Psoas muscle (tissue), 8 donors: ENCODE results near the gene HMSD. TPM values are rescaled to one million over a fixed set of nuclear protein-coding genes. Genes with fewer than 3 reads are reported as not detected.

Source experiments
- ATAC-seq, 4 donors: fragments of 200-7000 bp; cut with Tn5 transposase; one replicate each; pipeline ENCODE4 v1.9.1; 2020; ENCODE audit warnings: moderate library complexity in 3 of 4, mild to moderate bottlenecking in 2 of 4
- DNase-seq, 2 donors: peaks; one replicate each; pipeline ENCODE4 v3.0.0-alpha.2; 2020
- H3K27ac ChIP-seq: fragments of 200-600 bp; one replicate; pipeline ENCODE4 v1.8.0; 2022
- H3K27me3 ChIP-seq, 3 donors: fragments of 200-600 bp in 1 of 3; one replicate each; pipeline versions ENCODE4 v1.6.1 to v1.8.0; 2013 to 2022; ENCODE audit warnings: low read length in 2 of 3, mild to moderate bottlenecking in 2 of 3, moderate library complexity in 1 of 3; ENCODE audit not compliant: insufficient read depth in 3 of 3
- H3K36me3 ChIP-seq, 2 donors: fragments of 200-600 bp in 1 of 2; one replicate each; pipeline versions ENCODE4 v1.6.1 to v1.8.0; 2013 to 2022; ENCODE audit warnings: low read depth in 1 of 2, mild to moderate bottlenecking in 1 of 2, moderate library complexity in 1 of 2; ENCODE audit not compliant: insufficient read depth in 1 of 2
- H3K4me1 ChIP-seq: fragments of 200-600 bp; one replicate; pipeline ENCODE4 v1.8.0; 2022
- H3K4me3 ChIP-seq: fragments of 200-600 bp; one replicate; pipeline ENCODE4 v1.8.0; 2022; ENCODE audit warnings: mild to moderate bottlenecking
- H3K9me3 ChIP-seq: fragments of 200-600 bp; one replicate; pipeline ENCODE4 v1.8.0; 2022
- WGBS, 3 donors: extraction: QIAGEN DNeasy Blood & Tissue Kit; methylation state at CpG; one replicate each; pipeline versions ENCODE4 v1.1.6 to v1.1.7; 2013; 5-methylcytosine and 5-hydroxymethylcytosine counted together
- intact Hi-C, 2 donors: fragments of 100-400 bp; cut with DNase I; formaldehyde crosslinking; loops; one replicate each; pipeline versions ENCODE4 v1.11.0 to v1.14.2; 2022
- polyA plus RNA-seq, 3 donors: library from polyadenylated mRNA; stranded (reverse); fragments of 200-250 nt; gene quantifications; one replicate each; pipeline ENCODE4 v1.2.3, GENCODE V29; 2013
- total RNA-seq, 4 donors: library from RNA; stranded (reverse); fragmentation: NEBNext Ultra II Directional in 2 of 4; extraction: Animal tissue kit (Norgen Biotek cat#: 25700) in 2 of 4; gene quantifications; one replicate each; pipeline versions ENCODE4 v1.2.1 to v1.2.4, GENCODE V29; 2021 to 2023
- TF ChIP-seq, protein P1 (sequence below): fragments of 200-600 bp; IDR thresholded peaks from one replicate; pipeline ENCODE4 v1.8.0; 2022; ENCODE audit warnings: antibody characterized with exemption
- donor health status: healthy with polysubstance abuse.
- donor health status: DM: no; HTN: no; CAD: no; lungs with moderate emphysema.
- donor health status: Bipolar disorder and iron deficiency.
- donor health status: healthy.
- donor health status: DM: yes; HTN: yes; CAD: no.
- donor health status: DM: no; HTN: no; CAD: no.
- donor health status: DM: no; HTN: no; CAD: no.
- donor health status: DM: yes; HTN: yes; CAD: no.

The HMSD gene
- total and polyA plus RNA-seq, 7 donors: 0.03 TPM; not detected in 6

DNA sequence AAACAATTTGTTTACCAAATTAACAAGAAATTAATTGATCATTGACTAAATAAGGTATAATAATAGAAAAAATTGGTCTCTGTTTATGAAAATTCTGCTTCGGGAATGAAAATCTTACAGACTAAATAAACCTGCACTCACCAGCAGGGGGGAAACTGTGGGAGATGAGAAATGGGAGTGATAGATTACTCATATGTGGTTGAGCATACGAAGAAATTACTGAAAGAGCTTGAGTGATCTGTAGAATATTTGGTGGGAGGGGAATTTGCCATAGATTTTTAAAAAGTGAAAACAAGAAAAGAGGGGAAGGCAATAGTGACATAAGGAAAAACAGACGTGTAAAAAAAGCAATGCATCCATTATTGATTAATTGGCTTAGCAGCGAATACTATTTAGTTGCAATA lies 2.2 kb downstream of the HMSD start:
- 75 to 84% (median 79%) methylated on average over 4 of the region's 4 CpGs for WGBS, 3 donors
- H3K9me3 ChIP-seq: no peaks in the 10 kb centered on the region
- no peaks in the 10 kb centered on the region for H3K4me1 ChIP-seq
- intact Hi-C loops: no loop called here
- no peaks in the 10 kb centered on the region for H3K36me3 ChIP-seq
- no peak for DNase-seq
- ATAC-seq: no peak
- TF ChIP-seq, protein P1, sequence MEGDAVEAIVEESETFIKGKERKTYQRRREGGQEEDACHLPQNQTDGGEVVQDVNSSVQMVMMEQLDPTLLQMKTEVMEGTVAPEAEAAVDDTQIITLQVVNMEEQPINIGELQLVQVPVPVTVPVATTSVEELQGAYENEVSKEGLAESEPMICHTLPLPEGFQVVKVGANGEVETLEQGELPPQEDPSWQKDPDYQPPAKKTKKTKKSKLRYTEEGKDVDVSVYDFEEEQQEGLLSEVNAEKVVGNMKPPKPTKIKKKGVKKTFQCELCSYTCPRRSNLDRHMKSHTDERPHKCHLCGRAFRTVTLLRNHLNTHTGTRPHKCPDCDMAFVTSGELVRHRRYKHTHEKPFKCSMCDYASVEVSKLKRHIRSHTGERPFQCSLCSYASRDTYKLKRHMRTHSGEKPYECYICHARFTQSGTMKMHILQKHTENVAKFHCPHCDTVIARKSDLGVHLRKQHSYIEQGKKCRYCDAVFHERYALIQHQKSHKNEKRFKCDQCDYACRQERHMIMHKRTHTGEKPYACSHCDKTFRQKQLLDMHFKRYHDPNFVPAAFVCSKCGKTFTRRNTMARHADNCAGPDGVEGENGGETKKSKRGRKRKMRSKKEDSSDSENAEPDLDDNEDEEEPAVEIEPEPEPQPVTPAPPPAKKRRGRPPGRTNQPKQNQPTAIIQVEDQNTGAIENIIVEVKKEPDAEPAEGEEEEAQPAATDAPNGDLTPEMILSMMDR: no peak
- H3K4me3 ChIP-seq: no peak overlapping the region
- no peak overlapping the region for H3K27ac ChIP-seq
- peaks cover 3 to 9% (median 5%) of the 10 kb centered on the region in 3 donors for H3K27me3 ChIP-seq

DNA sequence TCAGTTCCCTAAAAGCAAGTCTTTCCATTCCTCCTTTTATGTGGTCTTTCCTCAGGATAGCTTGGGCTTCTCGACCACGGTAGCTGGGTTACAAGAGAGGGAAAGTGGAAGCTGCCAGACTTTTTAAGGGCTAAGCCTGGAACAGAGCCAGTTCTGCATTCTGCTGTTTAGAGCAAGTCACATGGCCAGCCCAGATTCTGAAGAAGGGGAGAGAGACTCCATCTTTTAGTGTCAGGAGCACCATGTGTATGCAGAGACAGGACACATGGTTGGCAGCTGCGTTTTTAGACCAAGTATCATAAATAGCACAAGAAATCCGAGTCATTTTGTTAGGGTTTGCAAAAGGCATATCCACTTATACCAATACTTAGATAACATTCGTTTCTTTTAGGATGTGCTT lies 4.7 kb downstream of the HMSD start:
- no peak overlapping the region for H3K27ac ChIP-seq
- no peaks in the 10 kb centered on the region for H3K36me3 ChIP-seq
- 38 to 45% (median 40%) methylated on average over 5 of the region's 5 CpGs for WGBS, 3 donors
- intact Hi-C loops: no loop called here
- ATAC-seq (no peak), DNase-seq (no peak)
- peaks cover 3 to 5% (median 5%) of the 10 kb centered on the region in 3 donors for H3K27me3 ChIP-seq
- H3K9me3 ChIP-seq: no peaks in the 10 kb centered on the region
- no peak overlapping the region for H3K4me3 ChIP-seq
- H3K4me1 ChIP-seq: no peaks in the 10 kb centered on the region
- TF ChIP-seq, protein P1: no peak

DNA sequence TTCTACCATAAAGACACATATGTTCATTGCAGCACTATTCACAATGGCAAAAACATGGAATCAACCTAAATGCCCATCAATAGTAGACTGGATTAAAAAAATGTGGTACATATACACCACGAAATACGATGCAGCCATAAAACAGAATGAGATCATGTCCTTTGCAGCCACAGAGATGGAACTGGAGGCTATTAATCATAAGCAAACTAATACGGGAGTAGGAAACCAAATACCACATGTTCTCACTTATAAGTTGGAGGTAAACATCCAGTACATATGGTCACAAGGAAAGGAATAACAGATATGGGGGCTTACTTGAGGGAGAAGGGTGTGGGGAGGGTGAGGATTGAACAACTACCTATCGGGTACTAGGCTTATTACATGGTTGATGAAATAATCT lies 7.7 kb downstream of the HMSD start:
- H3K4me1 ChIP-seq: no peaks in the 10 kb centered on the region
- intact Hi-C loops: no loop called here
- no peaks in the 10 kb centered on the region for H3K36me3 ChIP-seq
- H3K4me3 ChIP-seq: no peak overlapping the region
- H3K9me3 ChIP-seq: no peaks in the 10 kb centered on the region
- no peak overlapping the region for H3K27ac ChIP-seq
- TF ChIP-seq, protein P1: no peak
- 32 to 42% (median 37%) methylated on average over 4 of the region's 4 CpGs for WGBS, 3 donors
- H3K27me3 ChIP-seq: peaks cover 3% of the 10 kb centered on the region in 3 donors
- no peak for ATAC-seq
- DNase-seq: no peak

DNA sequence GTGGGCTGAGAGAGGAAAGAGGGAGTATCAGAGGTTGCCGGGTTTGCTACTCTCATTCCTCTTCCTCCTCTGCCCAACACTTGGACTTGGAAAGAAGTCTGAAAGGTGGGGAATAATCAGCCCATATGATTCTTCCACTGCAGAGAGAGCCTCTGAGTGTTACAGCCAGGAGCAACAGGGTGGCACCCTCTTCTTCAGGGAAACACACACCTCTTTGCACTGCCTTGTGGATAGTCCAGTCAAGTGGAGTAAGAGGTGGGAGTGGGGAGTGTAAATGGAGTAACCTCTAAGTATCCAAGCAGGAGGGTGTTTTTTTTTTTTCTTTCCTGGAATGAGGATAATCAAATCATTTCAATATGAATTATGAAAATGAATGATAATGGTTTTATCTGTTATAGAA lies 11.8 kb downstream of the HMSD start:
- Histone ChIP-seq H3K4me1 (no peaks in the 10 kb centered on the region), H3K27ac (no peak overlapping the region), H3K36me3 (no peaks in the 10 kb centered on the region), H3K27me3 (peaks cover under 1 to 4% (median 2%) of the 10 kb centered on the region in 3 donors), H3K4me3 (no peak overlapping the region), H3K9me3 (no peaks in the 10 kb centered on the region)
- TF ChIP-seq, protein P1: no peak
- 64 to 79% (median 71%) methylated on average over 1 of the region's 1 CpG for WGBS, 3 donors
- no peak for ATAC-seq
- no peak for DNase-seq
- intact Hi-C loops: loop anchor here in 1 of 2 donors (5.0 kb wide), 1 partner anchor 36 kb away; no protein-coding TSS in a partner anchor

DNA sequence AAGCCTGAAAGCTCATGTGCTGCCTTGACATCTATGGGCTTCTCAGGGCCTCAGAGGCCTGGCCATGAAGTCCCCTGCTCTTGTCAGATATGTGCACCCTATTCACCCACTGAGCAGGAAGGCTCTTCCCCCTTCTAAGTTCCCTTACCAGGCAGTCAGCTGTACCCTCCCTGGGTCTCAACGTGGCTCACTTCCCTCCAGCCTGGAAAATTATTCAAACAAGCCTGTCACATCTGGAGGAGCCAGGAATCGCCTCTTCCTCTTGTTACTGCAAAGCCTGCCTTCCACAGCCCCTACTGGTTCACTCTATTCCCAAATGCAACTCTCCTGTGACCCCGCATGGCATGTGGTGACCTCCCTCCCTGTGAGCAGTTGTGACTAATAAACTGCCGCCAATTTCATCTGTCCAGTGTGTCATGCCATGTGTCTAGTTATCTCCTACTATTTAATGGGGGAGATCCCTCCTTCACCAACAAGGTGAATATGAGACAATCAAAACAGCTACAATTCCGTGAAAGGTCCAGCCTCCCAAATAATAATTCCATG lies 12.4 kb downstream of the HMSD start:
- no peaks in the 10 kb centered on the region for H3K36me3 ChIP-seq
- H3K4me3 ChIP-seq: no peak overlapping the region
- DNase-seq: no peak
- H3K27ac ChIP-seq: no peak overlapping the region
- H3K27me3 ChIP-seq: peaks cover 0 to 4% (median 2%) of the 10 kb centered on the region in 3 donors
- H3K9me3 ChIP-seq: no peaks in the 10 kb centered on the region
- no peak for ATAC-seq
- TF ChIP-seq, protein P1: no peak
- intact Hi-C loops: loop anchor here in 1 of 2 donors (5.0 kb wide), 1 partner anchor 36 kb away; no protein-coding TSS in a partner anchor
- 54 to 61% (median 57%) methylated on average over 5 of the region's 5 CpGs for WGBS, 3 donors
- no peaks in the 10 kb centered on the region for H3K4me1 ChIP-seq
